ENCODE results near the gene C18orf32.

DNA sequence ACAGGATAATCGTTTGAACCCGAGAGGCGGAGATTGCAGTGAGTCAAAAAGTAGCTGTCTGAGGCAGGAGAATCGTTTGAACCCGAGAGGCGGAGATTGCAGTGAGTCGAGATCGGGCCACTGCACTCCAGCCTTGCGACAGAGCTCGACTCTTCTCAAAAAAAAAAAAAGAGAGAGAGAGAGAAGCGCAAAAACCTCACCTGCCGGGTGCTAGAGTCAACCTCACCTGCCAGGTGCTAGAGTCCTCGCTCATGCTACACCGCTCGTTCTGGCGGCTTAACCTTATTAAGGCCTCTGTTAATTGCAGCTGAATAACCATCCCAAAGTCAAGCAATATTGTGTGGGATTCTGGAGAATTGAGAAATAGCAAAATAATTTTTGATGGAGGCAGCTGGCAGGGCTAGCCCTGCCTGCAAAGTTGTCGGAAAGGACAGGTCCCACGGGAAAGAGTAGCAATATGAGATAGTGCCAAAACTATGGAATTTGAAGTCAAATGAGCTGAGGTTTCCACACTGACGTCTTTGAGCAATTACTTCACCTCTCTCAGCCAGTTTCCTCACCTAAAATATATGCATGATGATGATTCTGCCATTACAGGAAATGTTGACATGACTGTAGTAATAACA lies 25.9 kb downstream of the C18orf32 start:
- no peak for TF ChIP-seq POLR2A (IDR thresholded peaks at IDR 0.05)
- TF ChIP-seq, protein P1, sequence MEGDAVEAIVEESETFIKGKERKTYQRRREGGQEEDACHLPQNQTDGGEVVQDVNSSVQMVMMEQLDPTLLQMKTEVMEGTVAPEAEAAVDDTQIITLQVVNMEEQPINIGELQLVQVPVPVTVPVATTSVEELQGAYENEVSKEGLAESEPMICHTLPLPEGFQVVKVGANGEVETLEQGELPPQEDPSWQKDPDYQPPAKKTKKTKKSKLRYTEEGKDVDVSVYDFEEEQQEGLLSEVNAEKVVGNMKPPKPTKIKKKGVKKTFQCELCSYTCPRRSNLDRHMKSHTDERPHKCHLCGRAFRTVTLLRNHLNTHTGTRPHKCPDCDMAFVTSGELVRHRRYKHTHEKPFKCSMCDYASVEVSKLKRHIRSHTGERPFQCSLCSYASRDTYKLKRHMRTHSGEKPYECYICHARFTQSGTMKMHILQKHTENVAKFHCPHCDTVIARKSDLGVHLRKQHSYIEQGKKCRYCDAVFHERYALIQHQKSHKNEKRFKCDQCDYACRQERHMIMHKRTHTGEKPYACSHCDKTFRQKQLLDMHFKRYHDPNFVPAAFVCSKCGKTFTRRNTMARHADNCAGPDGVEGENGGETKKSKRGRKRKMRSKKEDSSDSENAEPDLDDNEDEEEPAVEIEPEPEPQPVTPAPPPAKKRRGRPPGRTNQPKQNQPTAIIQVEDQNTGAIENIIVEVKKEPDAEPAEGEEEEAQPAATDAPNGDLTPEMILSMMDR (IDR thresholded peaks at IDR 0.05): no peak
